ENCODE results near the gene SMARCAL1. TPM values are rescaled to one million over a fixed set of nuclear protein-coding genes. Genes with fewer than 3 reads are reported as not detected.

SMARCAL1 gene
- total RNA-seq, 1 donor from 2014 or later: 33.0 TPM

- Mint-ChIP-seq H3K36me3 (peaks cover 13% of the 10 kb centered on the region), H3K4me1 (peaks cover 9% of the 10 kb centered on the region), H3K4me3 (no peak overlapping the region), H3K9me3 (no peaks in the 10 kb centered on the region), H3K27me3 (ENCODE audit: low read depth) (no peaks in the 10 kb centered on the region), H3K27ac (no peak overlapping the region)
- TF ChIP-seq, protein P1, sequence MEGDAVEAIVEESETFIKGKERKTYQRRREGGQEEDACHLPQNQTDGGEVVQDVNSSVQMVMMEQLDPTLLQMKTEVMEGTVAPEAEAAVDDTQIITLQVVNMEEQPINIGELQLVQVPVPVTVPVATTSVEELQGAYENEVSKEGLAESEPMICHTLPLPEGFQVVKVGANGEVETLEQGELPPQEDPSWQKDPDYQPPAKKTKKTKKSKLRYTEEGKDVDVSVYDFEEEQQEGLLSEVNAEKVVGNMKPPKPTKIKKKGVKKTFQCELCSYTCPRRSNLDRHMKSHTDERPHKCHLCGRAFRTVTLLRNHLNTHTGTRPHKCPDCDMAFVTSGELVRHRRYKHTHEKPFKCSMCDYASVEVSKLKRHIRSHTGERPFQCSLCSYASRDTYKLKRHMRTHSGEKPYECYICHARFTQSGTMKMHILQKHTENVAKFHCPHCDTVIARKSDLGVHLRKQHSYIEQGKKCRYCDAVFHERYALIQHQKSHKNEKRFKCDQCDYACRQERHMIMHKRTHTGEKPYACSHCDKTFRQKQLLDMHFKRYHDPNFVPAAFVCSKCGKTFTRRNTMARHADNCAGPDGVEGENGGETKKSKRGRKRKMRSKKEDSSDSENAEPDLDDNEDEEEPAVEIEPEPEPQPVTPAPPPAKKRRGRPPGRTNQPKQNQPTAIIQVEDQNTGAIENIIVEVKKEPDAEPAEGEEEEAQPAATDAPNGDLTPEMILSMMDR (IDR thresholded peaks at IDR 0.05; ENCODE audit: unreplicated experiment): no peak
- DNase-seq (ENCODE audit: low spot score in 2 of 2, unreplicated experiment in 2 of 2): no peak
Measured at GRCh38 chr2:216486271-216486670, 74.0 kb downstream of the SMARCAL1 start.

- peaks cover 9% of the 10 kb centered on the region for H3K4me1 Mint-ChIP-seq
- no peaks in the 10 kb centered on the region for H3K9me3 Mint-ChIP-seq
- TF ChIP-seq, protein P1 (IDR thresholded peaks at IDR 0.05; ENCODE audit: unreplicated experiment): no peak
- H3K36me3 Mint-ChIP-seq: peaks cover 12% of the 10 kb centered on the region
- no peak overlapping the region for H3K4me3 Mint-ChIP-seq
- H3K27ac Mint-ChIP-seq: no peak overlapping the region
- H3K27me3 Mint-ChIP-seq (ENCODE audit: low read depth): no peaks in the 10 kb centered on the region
- no peak for DNase-seq (ENCODE audit: low spot score in 2 of 2, unreplicated experiment in 2 of 2)
Measured at GRCh38 chr2:216486708-216487107, 74.4 kb downstream of the SMARCAL1 start.

DNA sequence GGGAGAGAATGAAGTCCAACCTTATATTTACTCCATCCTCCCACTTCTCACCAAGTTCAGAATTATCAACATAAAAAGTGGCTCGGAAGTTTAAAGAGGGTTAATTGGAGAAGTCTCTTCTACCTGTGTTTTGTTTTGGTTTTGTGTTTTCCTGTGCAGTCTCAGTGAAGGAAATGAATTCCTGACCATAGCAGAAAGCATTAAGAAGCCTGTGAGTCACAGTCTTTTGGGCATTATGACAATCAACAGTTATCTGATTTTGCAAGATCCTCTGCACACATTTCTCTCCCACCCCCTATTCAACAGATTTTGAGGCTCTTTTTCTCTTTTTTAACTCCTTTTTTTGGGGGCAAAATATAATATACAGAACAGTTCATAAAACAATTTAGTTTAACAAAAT lies 77.8 kb downstream of the SMARCAL1 start:
- Mint-ChIP-seq H3K27ac (peak overlapping the region; percentile 35), H3K4me1 (peaks cover 29% of the 10 kb centered on the region), H3K36me3 (no peaks in the 10 kb centered on the region), H3K9me3 (no peaks in the 10 kb centered on the region), H3K27me3 (ENCODE audit: low read depth) (no peaks in the 10 kb centered on the region), H3K4me3 (no peak overlapping the region)
- TF ChIP-seq, protein P1 (IDR thresholded peaks at IDR 0.05; ENCODE audit: unreplicated experiment): no peak
- no peak for DNase-seq (ENCODE audit: low spot score in 2 of 2, unreplicated experiment in 2 of 2)

DNA sequence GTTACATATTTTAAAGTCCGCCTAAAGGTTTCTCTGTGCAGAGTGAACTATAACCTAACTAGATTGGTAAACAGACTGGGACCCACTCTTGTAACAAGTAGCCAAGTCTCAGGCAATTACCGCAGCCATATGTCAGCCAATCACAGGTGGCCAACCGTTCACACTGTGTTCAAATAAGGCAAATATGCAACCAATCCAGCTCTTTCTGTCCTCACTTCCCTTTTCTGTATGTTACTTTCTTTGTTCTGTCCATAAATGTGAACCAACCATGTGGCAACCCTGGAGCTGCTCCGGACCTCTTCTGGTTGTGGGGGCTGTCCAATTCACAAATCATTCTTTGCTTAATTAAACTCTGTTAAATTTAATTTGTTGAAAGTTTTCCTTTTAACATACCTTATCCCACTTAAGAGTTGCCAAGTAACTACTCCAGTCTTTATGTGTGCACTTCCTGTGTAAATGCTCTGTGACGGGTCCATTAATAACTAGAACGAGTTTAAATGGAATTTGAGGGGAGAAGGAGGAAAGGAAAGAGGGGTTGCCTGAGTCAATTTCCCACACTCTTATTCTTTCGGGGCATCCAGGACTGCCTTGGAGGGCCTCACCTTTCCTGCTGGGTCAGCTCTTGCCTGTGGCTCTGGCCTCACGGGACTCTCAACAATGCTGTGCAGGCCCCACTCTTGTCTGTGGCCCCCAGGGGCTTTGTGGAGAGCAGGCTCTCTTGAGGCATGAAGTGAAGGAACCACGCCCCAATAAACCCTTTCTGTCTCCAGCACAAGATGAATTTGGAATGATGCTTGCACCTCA lies 79.7 kb downstream of the SMARCAL1 start:
- no peaks in the 10 kb centered on the region for H3K9me3 Mint-ChIP-seq
- TF ChIP-seq, protein P1 (IDR thresholded peaks at IDR 0.05; ENCODE audit: unreplicated experiment): no peak
- DNase-seq (ENCODE audit: low spot score in 2 of 2, unreplicated experiment in 2 of 2): no peak
- no peaks in the 10 kb centered on the region for H3K27me3 Mint-ChIP-seq (ENCODE audit: low read depth)
- no peaks in the 10 kb centered on the region for H3K36me3 Mint-ChIP-seq
- peak overlapping the region; percentile 81 for H3K27ac Mint-ChIP-seq
- peaks cover 29% of the 10 kb centered on the region for H3K4me1 Mint-ChIP-seq
- no peak overlapping the region for H3K4me3 Mint-ChIP-seq

- Mint-ChIP-seq H3K27me3 (ENCODE audit: low read depth) (no peaks in the 10 kb centered on the region), H3K4me3 (no peak overlapping the region), H3K4me1 (peaks cover 35% of the 10 kb centered on the region), H3K9me3 (no peaks in the 10 kb centered on the region), H3K27ac (peak overlapping the region; percentile 81), H3K36me3 (no peaks in the 10 kb centered on the region)
- TF ChIP-seq, protein P1 (IDR thresholded peaks at IDR 0.05; ENCODE audit: unreplicated experiment): no peak
- peak in 1 of 2 experiments; percentile 40 for DNase-seq (ENCODE audit: low spot score in 2 of 2, unreplicated experiment in 2 of 2)
Measured at GRCh38 chr2:216492597-216493333, 80.5 kb downstream of the SMARCAL1 start.

Measured in mesothelial cell of epicardium (in vitro differentiated cells).